ENCODE data around the gene NLK. TPM values are rescaled to one million over a fixed set of nuclear protein-coding genes. Genes with fewer than 3 reads are reported as not detected.
A peak's percentile ranks its signal among the peaks of the same experiment; 100 is the strongest.

The NLK gene
- total and polyA plus RNA-seq, 5 donors from 2014 or later, result 1.7 to 16.0 (median 1.9) TPM

DNA sequence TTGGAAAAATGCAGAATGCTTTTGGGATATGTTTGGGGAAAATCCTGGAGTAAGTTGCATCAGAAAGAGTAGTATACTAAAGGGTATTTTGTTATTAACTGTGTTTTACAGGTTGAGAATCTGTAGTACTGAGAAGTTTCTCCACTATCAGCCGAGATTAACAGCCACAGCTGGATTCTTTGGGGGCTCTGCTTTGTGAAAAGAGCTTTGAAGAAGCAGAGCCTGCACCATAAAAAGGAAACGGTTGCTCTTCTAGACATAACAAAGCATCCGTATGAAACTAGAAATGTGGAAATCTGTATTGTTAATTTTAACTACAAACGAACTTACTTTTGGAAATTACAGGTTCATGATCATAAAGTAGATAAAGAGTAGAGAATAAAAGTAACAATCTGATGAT lies 5.3 kb downstream of the NLK start:
- peak overlapping the region in 2 of 4 donors; percentile 24 to 28 for H3K4me3 Mint-ChIP-seq
- no peaks in the 10 kb centered on the region for H3K27me3 Mint-ChIP-seq
- ATAC-seq (ENCODE audit: low read depth in 2 of 2) (no peak), DNase-seq (no peak)
- Histone ChIP-seq H3K9me3 (ENCODE audit: control insufficient read depth in 2 of 2, low read length in 2 of 2) (no peaks in the 10 kb centered on the region), H3K4me3 (ENCODE audit: low read depth, low read length) (no peak overlapping the region), H3K27me3 (ENCODE audit: control insufficient read depth, insufficient read depth, low read length) (no peaks in the 10 kb centered on the region), H3K36me3 (ENCODE audit: control insufficient read depth, insufficient read depth, low read length) (no peaks in the 10 kb centered on the region), H3K27ac (ENCODE audit: insufficient read depth, low read length, poor library complexity, severe bottlenecking) (no peak overlapping the region), H3K4me1 (ENCODE audit: control insufficient read depth, insufficient read depth, low read length, poor library complexity, severe bottlenecking) (peaks cover 40% of the 10 kb centered on the region)
- H3K9me3 Mint-ChIP-seq, result peaks cover 0 to 2% (median 0%) of the 10 kb centered on the region in 7 donors
- H3K27ac Mint-ChIP-seq, result no peak overlapping the region
- peaks cover 8% of the 10 kb centered on the region for H3K36me3 Mint-ChIP-seq
- H3K4me1 Mint-ChIP-seq, result peaks cover 23 to 77% (median 68%) of the 10 kb centered on the region in 4 donors

DNA sequence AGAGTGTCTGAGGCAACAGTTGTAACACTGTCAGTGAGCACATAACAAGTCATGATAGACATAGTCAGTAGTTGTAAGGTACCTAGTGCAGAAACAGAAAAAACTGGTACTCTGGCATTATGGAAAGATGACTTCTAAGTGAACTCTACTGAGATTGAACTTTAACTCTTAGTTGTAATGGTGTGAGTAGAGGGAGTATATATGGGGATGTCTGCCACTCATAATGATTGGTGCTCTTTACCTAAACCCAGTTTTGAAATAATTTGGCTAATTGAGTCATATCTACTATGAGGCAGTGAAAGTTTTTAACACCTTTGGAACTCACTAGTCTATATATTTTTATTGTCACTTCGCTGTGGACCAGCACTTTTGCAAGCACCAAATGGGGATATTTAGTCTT lies 6.6 kb downstream of the NLK start:
- no peaks in the 10 kb centered on the region for H3K36me3 ChIP-seq (ENCODE audit: control insufficient read depth, insufficient read depth, low read length)
- DNase-seq (no peak), ATAC-seq (ENCODE audit: low read depth in 2 of 2) (no peak)
- H3K27me3 ChIP-seq (ENCODE audit: control insufficient read depth, insufficient read depth, low read length), result no peaks in the 10 kb centered on the region
- H3K27ac ChIP-seq (ENCODE audit: insufficient read depth, low read length, poor library complexity, severe bottlenecking), result no peak overlapping the region
- no peaks in the 10 kb centered on the region for H3K9me3 ChIP-seq (ENCODE audit: control insufficient read depth in 2 of 2, low read length in 2 of 2)
- H3K4me1 Mint-ChIP-seq, result peaks cover 32 to 74% (median 65%) of the 10 kb centered on the region in 4 donors
- H3K27me3 Mint-ChIP-seq, result no peaks in the 10 kb centered on the region
- peaks cover 28% of the 10 kb centered on the region for H3K4me1 ChIP-seq (ENCODE audit: control insufficient read depth, insufficient read depth, low read length, poor library complexity, severe bottlenecking)
- peaks cover 0 to 2% (median 0%) of the 10 kb centered on the region in 7 donors for H3K9me3 Mint-ChIP-seq
- peaks cover 8% of the 10 kb centered on the region for H3K36me3 Mint-ChIP-seq
- no peak overlapping the region for H3K4me3 ChIP-seq (ENCODE audit: low read depth, low read length)
- H3K4me3 Mint-ChIP-seq, result no peak overlapping the region
- H3K27ac Mint-ChIP-seq, result no peak overlapping the region

GRCh38 chr17:28053044-28053670 lies 10.7 kb downstream of the NLK start:
- peaks cover 34 to 58% (median 51%) of the 10 kb centered on the region in 4 donors for H3K4me1 Mint-ChIP-seq
- H3K4me3 ChIP-seq (ENCODE audit: low read depth, low read length), result no peak overlapping the region
- peaks cover 5% of the 10 kb centered on the region for H3K36me3 Mint-ChIP-seq
- ATAC-seq (ENCODE audit: low read depth in 2 of 2) (no peak), DNase-seq (no peak)
- no peak overlapping the region for H3K4me3 Mint-ChIP-seq
- H3K36me3 ChIP-seq (ENCODE audit: control insufficient read depth, insufficient read depth, low read length), result no peaks in the 10 kb centered on the region
- H3K27me3 ChIP-seq (ENCODE audit: control insufficient read depth, insufficient read depth, low read length), result no peaks in the 10 kb centered on the region
- no peaks in the 10 kb centered on the region for H3K27me3 Mint-ChIP-seq
- H3K4me1 ChIP-seq (ENCODE audit: control insufficient read depth, insufficient read depth, low read length, poor library complexity, severe bottlenecking), result peaks cover 12% of the 10 kb centered on the region
- no peaks in the 10 kb centered on the region for H3K9me3 ChIP-seq (ENCODE audit: control insufficient read depth in 2 of 2, low read length in 2 of 2)
- H3K27ac Mint-ChIP-seq, result no peak overlapping the region
- no peak overlapping the region for H3K27ac ChIP-seq (ENCODE audit: insufficient read depth, low read length, poor library complexity, severe bottlenecking)
- peaks cover 0 to 2% (median 0%) of the 10 kb centered on the region in 7 donors for H3K9me3 Mint-ChIP-seq

DNA sequence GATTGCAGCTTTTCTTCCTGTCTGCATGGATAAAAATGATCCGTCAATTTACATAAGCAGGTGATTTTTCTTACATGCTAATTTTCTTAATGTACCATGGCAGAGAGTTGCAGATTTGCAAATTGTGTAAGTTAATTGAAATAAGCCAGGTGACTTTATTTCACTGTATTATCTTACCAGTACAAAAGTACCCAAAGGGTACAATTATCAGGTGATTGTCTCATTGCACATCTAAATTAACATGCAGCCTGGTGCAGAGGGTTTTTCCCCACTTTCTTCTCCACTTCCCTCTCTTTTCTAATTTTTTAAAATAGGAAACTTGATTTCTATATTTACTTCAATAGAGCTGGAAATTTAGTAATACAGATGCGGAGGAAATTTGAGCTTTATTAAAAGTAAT lies 11.2 kb downstream of the NLK start:
- Mint-ChIP-seq H3K9me3 (peaks cover 0 to 2% (median 0%) of the 10 kb centered on the region in 7 donors), H3K36me3 (peaks cover 4% of the 10 kb centered on the region), H3K27ac (no peak overlapping the region), H3K27me3 (no peaks in the 10 kb centered on the region), H3K4me1 (peaks cover 36 to 58% (median 49%) of the 10 kb centered on the region in 4 donors), H3K4me3 (no peak overlapping the region)
- Histone ChIP-seq H3K36me3 (ENCODE audit: control insufficient read depth, insufficient read depth, low read length) (no peaks in the 10 kb centered on the region), H3K4me3 (ENCODE audit: low read depth, low read length) (no peak overlapping the region), H3K27ac (ENCODE audit: insufficient read depth, low read length, poor library complexity, severe bottlenecking) (no peak overlapping the region), H3K27me3 (ENCODE audit: control insufficient read depth, insufficient read depth, low read length) (no peaks in the 10 kb centered on the region), H3K4me1 (ENCODE audit: control insufficient read depth, insufficient read depth, low read length, poor library complexity, severe bottlenecking) (peaks cover 15% of the 10 kb centered on the region), H3K9me3 (ENCODE audit: control insufficient read depth in 2 of 2, low read length in 2 of 2) (no peaks in the 10 kb centered on the region)
- DNase-seq (no peak), ATAC-seq (ENCODE audit: low read depth in 2 of 2) (no peak)

DNA sequence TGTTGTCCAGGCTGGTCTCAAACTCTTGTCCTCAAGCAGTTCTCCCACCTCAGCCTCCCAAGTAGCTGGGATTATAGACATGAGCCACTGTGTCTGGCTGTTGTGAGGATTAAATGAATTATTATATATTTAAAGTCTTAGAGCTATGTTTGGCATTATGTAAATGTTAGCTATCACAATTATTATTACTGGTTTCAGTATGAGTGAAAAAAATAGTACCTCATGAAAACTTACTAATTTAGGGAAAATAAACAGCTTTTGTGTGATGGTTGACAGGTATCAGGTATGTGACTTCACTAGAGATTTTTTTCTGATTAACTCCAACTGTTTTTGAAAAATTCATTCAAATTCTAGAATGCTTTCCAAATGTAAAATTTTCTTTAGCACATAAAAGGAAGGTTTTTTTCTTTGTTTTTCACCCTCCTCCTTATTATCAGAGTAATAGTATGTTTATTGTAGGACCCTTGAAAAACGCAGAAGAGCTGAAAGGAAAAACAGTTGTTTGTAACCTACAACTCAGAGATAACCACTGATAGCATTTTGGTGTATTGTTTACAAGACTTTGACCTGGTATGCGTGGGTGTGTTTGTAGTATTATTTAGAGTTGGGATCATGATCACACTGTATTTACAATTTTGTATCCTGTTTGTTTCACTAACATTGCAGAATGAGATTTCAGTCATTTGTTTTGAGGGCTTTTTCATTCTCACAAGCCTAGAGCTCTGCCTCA lies 13.2 kb downstream of the NLK start:
- Histone ChIP-seq H3K27ac (ENCODE audit: insufficient read depth, low read length, poor library complexity, severe bottlenecking) (no peak overlapping the region), H3K4me1 (ENCODE audit: control insufficient read depth, insufficient read depth, low read length, poor library complexity, severe bottlenecking) (peaks cover 15% of the 10 kb centered on the region), H3K9me3 (ENCODE audit: control insufficient read depth in 2 of 2, low read length in 2 of 2) (no peaks in the 10 kb centered on the region), H3K36me3 (ENCODE audit: control insufficient read depth, insufficient read depth, low read length) (no peaks in the 10 kb centered on the region), H3K4me3 (ENCODE audit: low read depth, low read length) (no peak overlapping the region), H3K27me3 (ENCODE audit: control insufficient read depth, insufficient read depth, low read length) (no peaks in the 10 kb centered on the region)
- DNase-seq (no peak), ATAC-seq (ENCODE audit: low read depth in 2 of 2) (no peak)
- H3K36me3 Mint-ChIP-seq, result no peaks in the 10 kb centered on the region
- peaks cover 34 to 48% (median 39%) of the 10 kb centered on the region in 4 donors for H3K4me1 Mint-ChIP-seq
- H3K4me3 Mint-ChIP-seq, result no peak overlapping the region
- peak overlapping the region in 2 of 3 donors; percentile 57 to 81 for H3K27ac Mint-ChIP-seq
- no peaks in the 10 kb centered on the region for H3K27me3 Mint-ChIP-seq
- H3K9me3 Mint-ChIP-seq, result no peaks in the 10 kb centered on the region

DNA sequence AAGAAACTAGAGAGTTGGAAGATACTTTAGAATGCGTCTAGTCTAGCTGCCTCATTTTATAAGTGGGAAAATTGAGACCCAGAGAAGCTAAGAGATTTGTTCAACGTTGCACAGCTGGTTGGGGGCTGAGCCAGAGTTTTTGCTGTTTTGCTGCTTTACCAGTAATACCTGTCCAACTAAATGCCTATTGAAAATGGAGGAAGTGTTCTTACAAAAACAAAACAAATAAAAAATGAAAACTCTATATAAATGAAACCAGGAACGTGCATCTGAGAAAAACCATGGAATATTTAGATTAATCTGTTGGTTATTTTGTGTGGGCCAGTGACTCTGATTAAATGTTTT lies 13.8 kb downstream of the NLK start:
- peak overlapping the region in 2 of 3 donors; percentile 57 to 81 for H3K27ac Mint-ChIP-seq
- no peaks in the 10 kb centered on the region for H3K9me3 Mint-ChIP-seq
- H3K4me1 ChIP-seq (ENCODE audit: control insufficient read depth, insufficient read depth, low read length, poor library complexity, severe bottlenecking), result peaks cover 15% of the 10 kb centered on the region
- H3K9me3 ChIP-seq (ENCODE audit: control insufficient read depth in 2 of 2, low read length in 2 of 2), result no peaks in the 10 kb centered on the region
- H3K36me3 Mint-ChIP-seq, result no peaks in the 10 kb centered on the region
- no peaks in the 10 kb centered on the region for H3K36me3 ChIP-seq (ENCODE audit: control insufficient read depth, insufficient read depth, low read length)
- H3K27me3 ChIP-seq (ENCODE audit: control insufficient read depth, insufficient read depth, low read length), result no peaks in the 10 kb centered on the region
- no peak overlapping the region for H3K4me3 ChIP-seq (ENCODE audit: low read depth, low read length)
- no peak overlapping the region for H3K4me3 Mint-ChIP-seq
- no peaks in the 10 kb centered on the region for H3K27me3 Mint-ChIP-seq
- no peak overlapping the region for H3K27ac ChIP-seq (ENCODE audit: insufficient read depth, low read length, poor library complexity, severe bottlenecking)
- no peak for DNase-seq
- H3K4me1 Mint-ChIP-seq, result peaks cover 34 to 48% (median 39%) of the 10 kb centered on the region in 4 donors
- ATAC-seq (ENCODE audit: low read depth in 2 of 2), result no peak

- Mint-ChIP-seq H3K36me3 (no peaks in the 10 kb centered on the region), H3K27ac (peak overlapping the region in 2 of 3 donors; percentile 42 to 59), H3K4me3 (peak overlapping the region in 3 of 4 donors; percentile 3 to 50 (median 4)), H3K4me1 (peaks cover 34 to 44% (median 40%) of the 10 kb centered on the region in 4 donors), H3K9me3 (no peaks in the 10 kb centered on the region), H3K27me3 (no peaks in the 10 kb centered on the region)
- ATAC-seq (ENCODE audit: low read depth in 2 of 2) (peak; percentile 37 to 62), DNase-seq (peak in 2 of 3 donors; percentile 30 to 46)
- H3K9me3 ChIP-seq (ENCODE audit: control insufficient read depth in 2 of 2, low read length in 2 of 2), result no peaks in the 10 kb centered on the region
- no peaks in the 10 kb centered on the region for H3K27me3 ChIP-seq (ENCODE audit: control insufficient read depth, insufficient read depth, low read length)
- peak overlapping the region; percentile 15 for H3K27ac ChIP-seq (ENCODE audit: insufficient read depth, low read length, poor library complexity, severe bottlenecking)
- peaks cover 15% of the 10 kb centered on the region for H3K4me1 ChIP-seq (ENCODE audit: control insufficient read depth, insufficient read depth, low read length, poor library complexity, severe bottlenecking)
- no peaks in the 10 kb centered on the region for H3K36me3 ChIP-seq (ENCODE audit: control insufficient read depth, insufficient read depth, low read length)
- H3K4me3 ChIP-seq (ENCODE audit: low read depth, low read length), result peak overlapping the region; percentile 45
Measured at GRCh38 chr17:28057731-28058246, 15.3 kb downstream of the NLK start.
